ENCODE data around the gene GPNMB.
"Not testable (repeated sequence)": the region's sequence is repeated elsewhere in the genome, so short reads cannot be mapped to it uniquely, and the experiment has no call there.

The GPNMB gene

GRCh38 chr7:23246555-23246954, at the start of gene GPNMB:
TSS of gene GPNMB (plus strand) at chr7:23246775. CDS start at chr7:23246858, 83 bp downstream.
- peak; percentile 76 for DNase-seq (ENCODE audit: low read depth, low spot score)

GRCh38 chr7:23197745-23198144, 48.8 kb upstream of the GPNMB start:
- not testable (repeated sequence) for DNase-seq (ENCODE audit: low read depth, low spot score)

GRCh38 chr7:23200331-23200730, 46.2 kb upstream of the GPNMB start:
- DNase-seq (ENCODE audit: low read depth, low spot score), result no peak

GRCh38 chr7:23204241-23204640, 42.3 kb upstream of the GPNMB start:
- DNase-seq (ENCODE audit: low read depth, low spot score), result no peak

- no peak for DNase-seq (ENCODE audit: low read depth, low spot score)
Measured at GRCh38 chr7:23205577-23205908, 41.0 kb upstream of the GPNMB start.

GRCh38 chr7:23205909-23206767, 40.4 kb upstream of the GPNMB start:
- DNase-seq (ENCODE audit: low read depth, low spot score), result peak; percentile 32

GRCh38 chr7:23207021-23207420, 39.6 kb upstream of the GPNMB start:
- DNase-seq (ENCODE audit: low read depth, low spot score), result no peak

- no peak for DNase-seq (ENCODE audit: low read depth, low spot score)
Measured at GRCh38 chr7:23207884-23208283, 38.7 kb upstream of the GPNMB start.

GRCh38 chr7:23208316-23208715, 38.3 kb upstream of the GPNMB start:
- DNase-seq (ENCODE audit: low read depth, low spot score), result no peak

- no peak for DNase-seq (ENCODE audit: low read depth, low spot score)
Measured at GRCh38 chr7:23210506-23210905, 36.1 kb upstream of the GPNMB start.

- no peak for DNase-seq (ENCODE audit: low read depth, low spot score)
Measured at GRCh38 chr7:23211589-23211988, 35.0 kb upstream of the GPNMB start.

GRCh38 chr7:23212395-23212794, 34.2 kb upstream of the GPNMB start:
- no peak for DNase-seq (ENCODE audit: low read depth, low spot score)

GRCh38 chr7:23212841-23213240, 33.7 kb upstream of the GPNMB start:
- DNase-seq (ENCODE audit: low read depth, low spot score), result no peak

GRCh38 chr7:23213755-23214154, 32.8 kb upstream of the GPNMB start:
- DNase-seq (ENCODE audit: low read depth, low spot score), result no peak

GRCh38 chr7:23214423-23214822, 32.2 kb upstream of the GPNMB start:
- DNase-seq (ENCODE audit: low read depth, low spot score), result no peak

- DNase-seq (ENCODE audit: low read depth, low spot score), result no peak
Measured at GRCh38 chr7:23214938-23215337, 31.6 kb upstream of the GPNMB start.

- DNase-seq (ENCODE audit: low read depth, low spot score), result no peak
Measured at GRCh38 chr7:23216021-23216420, 30.6 kb upstream of the GPNMB start.

- DNase-seq (ENCODE audit: low read depth, low spot score), result no peak
Measured at GRCh38 chr7:23218196-23218595, 28.4 kb upstream of the GPNMB start.

GRCh38 chr7:23220690-23221305, 25.8 kb upstream of the GPNMB start:
- DNase-seq (ENCODE audit: low read depth, low spot score), result no peak

GRCh38 chr7:23222439-23223030, 24.0 kb upstream of the GPNMB start:
- DNase-seq (ENCODE audit: low read depth, low spot score), result no peak

- DNase-seq (ENCODE audit: low read depth, low spot score), result not testable (repeated sequence)
Measured at GRCh38 chr7:23224364-23224763, 22.2 kb upstream of the GPNMB start.

GRCh38 chr7:23226844-23227450, 19.6 kb upstream of the GPNMB start:
- DNase-seq (ENCODE audit: low read depth, low spot score), result no peak
